HL-60 (cell line): ENCODE measurements around the gene EBF3.

Source experiments
- GABPA ChIP-seq: IDR thresholded peaks from 2 replicates; pipeline ENCODE4 v1.6.1; 2012; ENCODE audit warnings: low read depth
- POLR2AphosphoS5 ChIP-seq: IDR thresholded peaks from 2 replicates; pipeline ENCODE4 v1.6.1; 2012; ENCODE audit warnings: low read depth
- SPI1 ChIP-seq: IDR thresholded peaks from 2 replicates; pipeline ENCODE4 v1.6.1; 2012; ENCODE audit warnings: low read depth, mild to moderate bottlenecking, borderline replicate concordance
- TF ChIP-seq, protein P1 (sequence below): IDR thresholded peaks from one replicate; pipeline ENCODE4 v1.5.1; 2011; ENCODE audit warnings: low read length, control low read depth, inconsistent platforms; ENCODE audit not compliant: insufficient read depth
- TF ChIP-seq, protein P2 (sequence below): IDR thresholded peaks from 2 replicates; pipeline ENCODE4 v1.6.1; 2012; ENCODE audit warnings: low read depth; ENCODE audit not compliant: insufficient replicate concordance

DNA sequence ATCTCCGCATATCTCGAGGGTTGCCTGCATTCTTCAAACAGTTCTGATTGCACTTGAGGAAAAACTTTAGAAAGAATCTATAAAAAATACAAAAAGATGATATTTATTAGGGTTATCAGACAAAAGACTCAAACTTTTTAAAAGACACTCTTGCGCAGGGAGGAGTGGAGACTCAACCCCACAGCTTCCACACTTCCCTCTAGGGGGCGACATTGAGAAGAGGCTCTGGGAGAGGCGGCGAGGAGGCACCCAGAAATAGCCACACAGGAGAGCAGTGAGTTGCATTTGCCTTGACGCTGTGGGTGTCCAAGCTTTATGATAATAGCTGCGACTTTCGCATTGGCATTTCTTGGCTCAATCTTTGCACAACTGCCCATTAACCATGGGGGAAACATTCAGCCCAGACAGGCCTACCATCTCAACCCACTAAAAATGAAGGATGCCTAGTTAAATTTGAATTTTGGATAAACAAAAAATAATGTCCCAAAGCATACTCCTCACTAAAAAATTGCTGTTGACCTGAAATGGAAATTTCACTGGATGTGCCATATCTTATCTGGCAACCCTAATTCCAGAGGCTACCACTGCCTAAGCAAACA, 86.2 kb downstream of the EBF3 start:
- no peak for TF ChIP-seq POLR2AphosphoS5
- TF ChIP-seq, protein P1, sequence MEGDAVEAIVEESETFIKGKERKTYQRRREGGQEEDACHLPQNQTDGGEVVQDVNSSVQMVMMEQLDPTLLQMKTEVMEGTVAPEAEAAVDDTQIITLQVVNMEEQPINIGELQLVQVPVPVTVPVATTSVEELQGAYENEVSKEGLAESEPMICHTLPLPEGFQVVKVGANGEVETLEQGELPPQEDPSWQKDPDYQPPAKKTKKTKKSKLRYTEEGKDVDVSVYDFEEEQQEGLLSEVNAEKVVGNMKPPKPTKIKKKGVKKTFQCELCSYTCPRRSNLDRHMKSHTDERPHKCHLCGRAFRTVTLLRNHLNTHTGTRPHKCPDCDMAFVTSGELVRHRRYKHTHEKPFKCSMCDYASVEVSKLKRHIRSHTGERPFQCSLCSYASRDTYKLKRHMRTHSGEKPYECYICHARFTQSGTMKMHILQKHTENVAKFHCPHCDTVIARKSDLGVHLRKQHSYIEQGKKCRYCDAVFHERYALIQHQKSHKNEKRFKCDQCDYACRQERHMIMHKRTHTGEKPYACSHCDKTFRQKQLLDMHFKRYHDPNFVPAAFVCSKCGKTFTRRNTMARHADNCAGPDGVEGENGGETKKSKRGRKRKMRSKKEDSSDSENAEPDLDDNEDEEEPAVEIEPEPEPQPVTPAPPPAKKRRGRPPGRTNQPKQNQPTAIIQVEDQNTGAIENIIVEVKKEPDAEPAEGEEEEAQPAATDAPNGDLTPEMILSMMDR, result peak; percentile 34
- no peak for TF ChIP-seq GABPA
- TF ChIP-seq, protein P2, sequence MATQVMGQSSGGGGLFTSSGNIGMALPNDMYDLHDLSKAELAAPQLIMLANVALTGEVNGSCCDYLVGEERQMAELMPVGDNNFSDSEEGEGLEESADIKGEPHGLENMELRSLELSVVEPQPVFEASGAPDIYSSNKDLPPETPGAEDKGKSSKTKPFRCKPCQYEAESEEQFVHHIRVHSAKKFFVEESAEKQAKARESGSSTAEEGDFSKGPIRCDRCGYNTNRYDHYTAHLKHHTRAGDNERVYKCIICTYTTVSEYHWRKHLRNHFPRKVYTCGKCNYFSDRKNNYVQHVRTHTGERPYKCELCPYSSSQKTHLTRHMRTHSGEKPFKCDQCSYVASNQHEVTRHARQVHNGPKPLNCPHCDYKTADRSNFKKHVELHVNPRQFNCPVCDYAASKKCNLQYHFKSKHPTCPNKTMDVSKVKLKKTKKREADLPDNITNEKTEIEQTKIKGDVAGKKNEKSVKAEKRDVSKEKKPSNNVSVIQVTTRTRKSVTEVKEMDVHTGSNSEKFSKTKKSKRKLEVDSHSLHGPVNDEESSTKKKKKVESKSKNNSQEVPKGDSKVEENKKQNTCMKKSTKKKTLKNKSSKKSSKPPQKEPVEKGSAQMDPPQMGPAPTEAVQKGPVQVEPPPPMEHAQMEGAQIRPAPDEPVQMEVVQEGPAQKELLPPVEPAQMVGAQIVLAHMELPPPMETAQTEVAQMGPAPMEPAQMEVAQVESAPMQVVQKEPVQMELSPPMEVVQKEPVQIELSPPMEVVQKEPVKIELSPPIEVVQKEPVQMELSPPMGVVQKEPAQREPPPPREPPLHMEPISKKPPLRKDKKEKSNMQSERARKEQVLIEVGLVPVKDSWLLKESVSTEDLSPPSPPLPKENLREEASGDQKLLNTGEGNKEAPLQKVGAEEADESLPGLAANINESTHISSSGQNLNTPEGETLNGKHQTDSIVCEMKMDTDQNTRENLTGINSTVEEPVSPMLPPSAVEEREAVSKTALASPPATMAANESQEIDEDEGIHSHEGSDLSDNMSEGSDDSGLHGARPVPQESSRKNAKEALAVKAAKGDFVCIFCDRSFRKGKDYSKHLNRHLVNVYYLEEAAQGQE, result no peak
- TF ChIP-seq SPI1, result no peak
